ENCODE measurements around the gene LRP1B.

The LRP1B gene

GRCh38 chr2:140630557-140630956, 1500.3 kb downstream of the LRP1B start:
- Histone ChIP-seq H3K4me1 (no peaks in the 10 kb centered on the region), H3K4me3 (ENCODE audit: low read depth, low read length) (no peak overlapping the region), H3K9me3 (no peaks in the 10 kb centered on the region), H3K27me3 (no peaks in the 10 kb centered on the region), H3K36me3 (no peaks in the 10 kb centered on the region)
- no peak for TF ChIP-seq CTCF (IDR thresholded peaks at IDR 0.05; ENCODE audit: low read depth, low read length)
- DNase-seq: no peak

DNA sequence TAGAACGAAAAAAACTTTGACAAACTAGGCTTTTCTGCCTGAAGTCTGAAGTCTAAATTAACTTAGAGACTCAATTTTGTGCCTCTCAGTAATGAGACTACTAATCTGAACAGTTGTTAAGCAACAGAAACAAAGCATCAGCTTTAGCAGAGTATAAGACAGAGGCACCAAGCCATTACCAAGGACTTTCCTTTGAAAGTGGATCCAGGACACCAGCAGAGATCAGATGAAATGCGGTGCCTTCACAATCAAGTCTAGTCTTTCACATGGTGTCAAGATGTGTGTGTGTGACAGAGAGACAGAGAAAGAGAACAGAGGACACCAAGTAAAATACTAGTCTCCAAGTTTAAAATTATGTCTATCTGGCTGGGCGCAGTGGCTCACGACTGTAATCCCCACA, 1502.9 kb downstream of the LRP1B start:
- Histone ChIP-seq H3K9me3 (no peaks in the 10 kb centered on the region), H3K4me3 (ENCODE audit: low read depth, low read length) (no peak overlapping the region), H3K27me3 (no peaks in the 10 kb centered on the region), H3K36me3 (no peaks in the 10 kb centered on the region), H3K4me1 (no peaks in the 10 kb centered on the region)
- no peak for DNase-seq
- TF ChIP-seq CTCF (IDR thresholded peaks at IDR 0.05; ENCODE audit: low read depth, low read length): no peak

DNA sequence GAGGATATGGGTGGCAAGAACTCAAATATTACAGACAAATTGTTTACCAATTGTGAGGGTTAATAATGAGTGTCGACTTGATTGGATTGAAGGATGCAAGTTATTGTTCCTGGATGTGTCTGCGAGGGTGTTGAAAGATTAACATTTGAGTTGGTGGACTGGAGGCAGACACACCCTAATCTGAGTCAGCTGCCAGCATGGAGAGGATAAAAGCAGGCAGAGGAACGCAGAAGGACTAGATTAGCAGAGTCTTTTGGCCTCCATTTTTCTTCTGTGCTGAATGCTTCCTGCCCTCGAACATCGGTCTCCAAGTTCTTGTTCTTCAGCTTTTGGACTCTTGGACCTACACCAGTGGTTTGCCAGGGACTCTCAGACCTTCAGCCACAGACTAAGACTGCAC, 1503.7 kb downstream of the LRP1B start:
- DNase-seq: no peak

DNA sequence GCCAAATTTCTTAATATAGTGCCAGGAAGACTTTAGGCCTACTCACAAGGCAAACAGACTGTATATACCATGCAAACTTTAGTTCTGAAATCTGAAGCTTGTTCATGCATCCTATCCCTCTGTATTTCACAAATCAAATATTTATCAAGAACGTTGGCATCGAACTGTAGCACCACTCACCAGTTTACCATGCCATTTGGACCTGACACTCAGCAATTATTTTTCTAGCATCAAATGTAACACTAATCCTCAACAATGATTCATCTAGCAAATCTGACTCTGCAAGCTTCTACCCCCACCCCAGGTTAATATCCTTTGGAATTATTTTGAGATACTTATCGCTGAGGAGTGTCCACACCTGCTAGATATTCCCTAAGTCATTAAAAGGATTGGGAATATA, 1506.6 kb downstream of the LRP1B start:
- H3K27me3 ChIP-seq: no peaks in the 10 kb centered on the region
- DNase-seq: no peak
- no peaks in the 10 kb centered on the region for H3K9me3 ChIP-seq
- no peak for TF ChIP-seq CTCF (IDR thresholded peaks at IDR 0.05; ENCODE audit: low read depth, low read length)
- H3K4me1 ChIP-seq: no peaks in the 10 kb centered on the region
- no peak overlapping the region for H3K4me3 ChIP-seq (ENCODE audit: low read depth, low read length)
- no peaks in the 10 kb centered on the region for H3K36me3 ChIP-seq

More for the DNA sequence above, 1503.7 kb downstream of the LRP1B start:
- Histone ChIP-seq H3K9me3 (no peaks in the 10 kb centered on the region), H3K27me3 (no peaks in the 10 kb centered on the region), H3K36me3 (no peaks in the 10 kb centered on the region), H3K4me1 (no peaks in the 10 kb centered on the region), H3K4me3 (ENCODE audit: low read depth, low read length) (no peak overlapping the region)
- no peak for TF ChIP-seq CTCF (IDR thresholded peaks at IDR 0.05; ENCODE audit: low read depth, low read length)

DNA sequence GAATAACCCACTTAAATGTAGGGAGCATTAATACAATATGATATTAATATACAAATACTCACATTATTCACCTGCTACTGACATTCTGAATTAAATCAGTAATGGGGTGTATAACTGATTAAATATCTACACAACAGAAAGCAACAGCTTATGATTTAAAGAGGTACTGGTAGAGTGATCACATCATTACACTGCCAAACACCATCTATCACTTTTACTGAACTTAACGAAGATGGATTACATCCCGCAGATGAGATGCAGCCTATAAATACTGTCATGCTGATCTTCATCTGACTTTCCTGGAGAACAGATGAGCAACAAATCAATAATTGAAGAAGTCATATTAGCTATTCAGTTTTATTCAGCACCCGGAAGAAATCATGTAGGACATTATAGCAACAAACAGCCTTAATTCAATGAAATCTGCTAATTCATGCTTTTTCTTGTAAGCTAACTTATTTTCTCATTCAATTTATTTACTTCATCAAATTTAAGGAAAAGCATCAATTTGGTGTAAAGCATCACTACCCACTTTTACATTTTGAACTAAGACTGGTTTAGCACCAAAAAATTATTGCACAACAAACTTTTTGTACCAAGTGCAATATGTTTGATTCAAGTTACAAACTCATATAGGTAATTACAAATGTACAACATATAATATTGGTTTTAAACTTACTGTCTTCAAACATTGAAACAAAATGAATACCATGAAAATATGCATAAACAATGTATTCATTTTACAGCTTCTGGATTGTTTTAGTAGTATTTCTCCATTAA, 1509.0 kb downstream of the LRP1B start:
- DNase-seq: no peak
- H3K9me3 ChIP-seq: no peaks in the 10 kb centered on the region
- no peaks in the 10 kb centered on the region for H3K4me1 ChIP-seq
- no peak overlapping the region for H3K4me3 ChIP-seq (ENCODE audit: low read depth, low read length)
- TF ChIP-seq CTCF (IDR thresholded peaks at IDR 0.05; ENCODE audit: low read depth, low read length): no peak
- H3K27me3 ChIP-seq: no peaks in the 10 kb centered on the region
- no peaks in the 10 kb centered on the region for H3K36me3 ChIP-seq

- H3K36me3 ChIP-seq: no peaks in the 10 kb centered on the region
- no peaks in the 10 kb centered on the region for H3K9me3 ChIP-seq
- no peak overlapping the region for H3K4me3 ChIP-seq (ENCODE audit: low read depth, low read length)
- DNase-seq: no peak
- H3K4me1 ChIP-seq: no peaks in the 10 kb centered on the region
- H3K27me3 ChIP-seq: no peaks in the 10 kb centered on the region
- TF ChIP-seq CTCF (IDR thresholded peaks at IDR 0.05; ENCODE audit: low read depth, low read length): no peak
Observed at GRCh38 chr2:140604788-140605187, 1526.0 kb downstream of the LRP1B start.
